ENCODE data around the gene LAMA2. TPM values are rescaled to one million over a fixed set of nuclear protein-coding genes. Genes with fewer than 3 reads are reported as not detected.

Gene LAMA2
- total and polyA plus RNA-seq, 7 donors = 8.8 to 59.0 (median 27.3) TPM

DNA sequence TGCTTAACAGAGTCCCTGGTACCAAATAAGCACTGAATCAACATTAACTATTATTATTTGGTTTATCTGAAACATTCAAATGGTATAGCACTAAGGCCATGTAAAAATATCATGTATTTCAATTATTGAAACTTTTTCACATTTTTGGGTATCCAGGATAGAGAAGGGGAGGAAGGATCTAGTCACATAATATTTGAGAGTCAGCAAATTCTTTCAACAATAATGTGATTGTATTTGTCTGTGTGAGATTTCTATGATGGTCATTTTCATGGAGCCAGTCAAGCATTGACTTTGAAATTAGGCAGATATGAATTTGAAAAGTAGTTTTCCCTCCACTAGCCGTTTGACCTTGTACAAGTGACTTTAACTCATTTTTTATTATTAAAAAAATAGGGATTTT, 67.9 kb downstream of the LAMA2 start:
- ATAC-seq = no peak
- no peaks in the 10 kb centered on the region for H3K4me1 ChIP-seq
- no peaks in the 10 kb centered on the region for H3K36me3 ChIP-seq (ENCODE audit: insufficient read depth in 1 of 2, low read depth in 1 of 2)
- no peak overlapping the region for H3K4me3 ChIP-seq
- no peak for DNase-seq
- TF ChIP-seq, protein P1, sequence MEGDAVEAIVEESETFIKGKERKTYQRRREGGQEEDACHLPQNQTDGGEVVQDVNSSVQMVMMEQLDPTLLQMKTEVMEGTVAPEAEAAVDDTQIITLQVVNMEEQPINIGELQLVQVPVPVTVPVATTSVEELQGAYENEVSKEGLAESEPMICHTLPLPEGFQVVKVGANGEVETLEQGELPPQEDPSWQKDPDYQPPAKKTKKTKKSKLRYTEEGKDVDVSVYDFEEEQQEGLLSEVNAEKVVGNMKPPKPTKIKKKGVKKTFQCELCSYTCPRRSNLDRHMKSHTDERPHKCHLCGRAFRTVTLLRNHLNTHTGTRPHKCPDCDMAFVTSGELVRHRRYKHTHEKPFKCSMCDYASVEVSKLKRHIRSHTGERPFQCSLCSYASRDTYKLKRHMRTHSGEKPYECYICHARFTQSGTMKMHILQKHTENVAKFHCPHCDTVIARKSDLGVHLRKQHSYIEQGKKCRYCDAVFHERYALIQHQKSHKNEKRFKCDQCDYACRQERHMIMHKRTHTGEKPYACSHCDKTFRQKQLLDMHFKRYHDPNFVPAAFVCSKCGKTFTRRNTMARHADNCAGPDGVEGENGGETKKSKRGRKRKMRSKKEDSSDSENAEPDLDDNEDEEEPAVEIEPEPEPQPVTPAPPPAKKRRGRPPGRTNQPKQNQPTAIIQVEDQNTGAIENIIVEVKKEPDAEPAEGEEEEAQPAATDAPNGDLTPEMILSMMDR (IDR thresholded peaks at IDR 0.05) = no peak
- no peaks in the 10 kb centered on the region for H3K9me3 ChIP-seq
- no peak overlapping the region for H3K27ac ChIP-seq
- WGBS, 3 donors = 66 to 74% (median 67%) methylated on average over 1 of the region's 1 CpG
- intact Hi-C loops (cut with DNase I) = no loop called here
- no peaks in the 10 kb centered on the region for H3K27me3 ChIP-seq (ENCODE audit: insufficient read depth in 3 of 3, low read length in 2 of 3)

DNA sequence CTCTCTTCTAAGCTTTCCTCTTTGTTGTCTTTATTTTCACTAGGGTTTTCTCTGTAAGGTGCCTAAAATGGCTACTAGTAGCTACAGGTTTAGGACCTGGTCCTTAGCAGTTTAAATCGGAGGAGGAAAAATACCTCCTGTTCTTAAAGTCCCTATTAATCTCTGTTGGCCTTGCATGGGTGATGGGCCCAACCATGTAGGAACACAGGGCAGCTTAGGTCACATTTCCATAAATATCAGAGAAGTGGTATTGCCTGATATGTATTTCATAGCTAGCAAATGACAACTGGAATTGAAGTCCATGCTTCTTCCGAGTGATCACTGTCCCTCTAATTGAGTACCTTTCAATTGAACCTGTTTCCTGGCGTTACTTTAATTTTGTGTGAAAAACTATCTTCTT, 70.0 kb downstream of the LAMA2 start:
- Histone ChIP-seq H3K9me3 (no peaks in the 10 kb centered on the region), H3K4me3 (no peak overlapping the region), H3K4me1 (no peaks in the 10 kb centered on the region), H3K27me3 (ENCODE audit: insufficient read depth in 3 of 3, low read length in 2 of 3) (no peaks in the 10 kb centered on the region), H3K36me3 (ENCODE audit: insufficient read depth in 1 of 2, low read depth in 1 of 2) (no peaks in the 10 kb centered on the region), H3K27ac (no peak overlapping the region)
- intact Hi-C loops (cut with DNase I) = no loop called here
- no peak for DNase-seq
- TF ChIP-seq, protein P1 (IDR thresholded peaks at IDR 0.05) = no peak
- no peak for ATAC-seq
- WGBS, 3 donors = 67 to 84% (median 81%) methylated on average over 3 of the region's 3 CpGs

DNA sequence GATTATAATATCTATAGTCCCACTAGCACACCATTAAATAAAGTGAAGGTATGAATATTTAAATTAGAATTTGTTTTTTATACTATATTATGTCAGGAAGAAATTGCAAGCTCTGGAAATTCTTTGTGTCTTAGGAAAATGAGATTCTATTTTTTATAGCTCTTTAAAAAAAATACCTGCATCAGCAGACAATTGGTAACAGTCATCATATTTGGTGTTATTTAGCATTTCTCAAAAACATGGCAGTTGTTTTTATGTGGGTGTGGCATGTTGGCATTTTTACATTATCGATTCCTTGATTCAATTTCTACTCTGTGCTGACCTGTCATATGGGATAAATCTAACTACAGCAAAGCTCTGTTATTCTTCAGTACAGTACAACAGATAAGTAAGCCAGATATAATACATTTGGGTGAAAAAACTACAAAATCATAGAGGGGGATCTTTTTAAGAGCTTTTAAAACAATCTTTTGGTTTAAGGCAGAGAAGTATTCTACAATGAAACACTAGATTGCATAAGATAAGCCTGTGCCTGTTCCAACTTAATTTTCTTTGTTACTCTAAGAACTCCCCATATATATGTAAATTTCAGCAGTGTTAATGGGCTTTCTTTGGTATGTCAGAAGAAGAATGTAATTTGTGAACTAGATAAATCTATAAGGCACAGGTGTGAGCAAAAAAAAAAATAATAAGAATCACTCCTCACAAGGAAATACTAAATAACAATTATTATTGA, 71.5 kb downstream of the LAMA2 start:
- TF ChIP-seq, protein P1 (IDR thresholded peaks at IDR 0.05) = no peak
- Histone ChIP-seq H3K27ac (no peak overlapping the region), H3K36me3 (ENCODE audit: insufficient read depth in 1 of 2, low read depth in 1 of 2) (no peaks in the 10 kb centered on the region), H3K27me3 (ENCODE audit: insufficient read depth in 3 of 3, low read length in 2 of 3) (no peaks in the 10 kb centered on the region), H3K4me1 (no peaks in the 10 kb centered on the region), H3K9me3 (no peaks in the 10 kb centered on the region), H3K4me3 (no peak overlapping the region)
- 87 to 95% (median 88%) methylated on average over 1 of the region's 1 CpG for WGBS, 3 donors
- intact Hi-C loops (cut with DNase I) = no loop called here
- DNase-seq (no peak), ATAC-seq (no peak)

DNA sequence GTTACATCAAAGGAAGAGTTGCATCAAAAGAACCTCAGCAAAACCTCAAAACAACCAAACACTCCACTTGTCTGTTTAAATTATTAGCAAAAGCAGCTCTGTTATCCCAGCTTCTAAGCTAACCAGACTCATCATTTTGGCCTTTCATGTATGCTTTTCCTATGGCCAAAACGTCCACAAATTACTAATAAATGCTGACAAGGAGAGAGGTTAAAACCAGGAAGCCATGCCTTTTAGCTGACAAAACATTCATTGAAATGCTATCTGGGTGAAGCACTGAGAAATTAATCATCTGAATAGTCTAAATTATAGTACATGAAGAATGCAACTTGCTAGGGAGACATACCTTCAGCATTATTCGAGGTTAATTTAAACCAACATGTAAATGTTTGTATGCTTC, 80.6 kb downstream of the LAMA2 start:
- no peaks in the 10 kb centered on the region for H3K36me3 ChIP-seq (ENCODE audit: insufficient read depth in 1 of 2, low read depth in 1 of 2)
- no peak overlapping the region for H3K4me3 ChIP-seq
- H3K4me1 ChIP-seq = no peaks in the 10 kb centered on the region
- H3K9me3 ChIP-seq = no peaks in the 10 kb centered on the region
- 28 to 35% (median 35%) methylated on average over 2 of the region's 2 CpGs for WGBS, 3 donors
- H3K27ac ChIP-seq = no peak overlapping the region
- ATAC-seq (no peak), DNase-seq (no peak)
- no peaks in the 10 kb centered on the region for H3K27me3 ChIP-seq (ENCODE audit: insufficient read depth in 3 of 3, low read length in 2 of 3)
- TF ChIP-seq, protein P1 (IDR thresholded peaks at IDR 0.05) = no peak
- intact Hi-C loops (cut with DNase I) = no loop called here
